ENCODE results near the gene FOXL2NB.

GRCh38 chr3:138944929-138945708 lies 1.9 kb upstream of the FOXL2NB start:
- no peak for TF ChIP-seq CTCF (IDR thresholded peaks at IDR 0.05; ENCODE audit: borderline replicate concordance, extremely low read depth, low read length, poor library complexity, severe bottlenecking)
- no peak for TF ChIP-seq EZH2 (IDR thresholded peaks at IDR 0.05; ENCODE audit: borderline replicate concordance, low read depth, low read length, severe bottlenecking)
